HEK293 (cell line): ENCODE measurements around the gene PPP1R14B.

Experiments used
- CTCF ChIA-PET: fragments of 350-600 bp; formaldehyde crosslinking; extraction: SDS; loops from one replicate; lab custom pipeline; 2021; ENCODE audit warnings: antibody characterized with exemption; lab: Yijun Ruan, JAX
- POLR2A ChIA-PET: fragments of 300-600 bp; formaldehyde crosslinking; extraction: SDS; loops from one replicate; lab custom pipeline; 2020; ENCODE audit warnings: antibody characterized with exemption, inconsistent platforms; lab: Yijun Ruan, JAX
- H3K27ac ChIP-seq: fragments of 200-500 bp; sonication (Bioruptor generic); 2 replicates; pipeline ENCODE4 v1.5.1; 2014; ENCODE audit warnings: low read depth, low read length, control low read depth, inconsistent platforms; ENCODE audit errors: extremely low read depth
- H3K36me3 ChIP-seq, 2 experiments: fragments of 200-500 bp in 1 of 2; sonication (Bioruptor generic) in 1 of 2; 1 replicate in 1 of 2; 2 replicates in 1 of 2; pipeline ENCODE4 v1.5.1; 2014 to 2017; ENCODE audit warnings: inconsistent platforms in 2 of 2, low read length in 2 of 2; ENCODE audit not compliant: control insufficient read depth in 2 of 2, insufficient read depth in 1 of 2
- H3K4me1 ChIP-seq: fragments of 200-500 bp; sonication (Bioruptor generic); 2 replicates; pipeline ENCODE4 v1.5.1; 2014; ENCODE audit warnings: mild to moderate bottlenecking, low read length, inconsistent platforms; ENCODE audit not compliant: control insufficient read depth, insufficient read depth
- H3K4me3 ChIP-seq: 2 replicates; pipeline ENCODE4 v1.5.1; 2011; ENCODE audit warnings: low read depth, mild to moderate bottlenecking, control low read depth, low read length, moderate library complexity
- H3K9me3 ChIP-seq: fragments of 200-500 bp; sonication (Bioruptor generic); 2 replicates; pipeline ENCODE4 v1.5.1; 2014; ENCODE audit warnings: low read depth, low read length, inconsistent platforms; ENCODE audit not compliant: control insufficient read depth, insufficient read depth
- BCL11B ChIP-seq: fragments of 450-650 bp; formaldehyde crosslinking; IDR thresholded peaks from 2 replicates; pipeline ENCODE4 v1.5.1; 2016; ENCODE audit warnings: low read depth, missing biosample characterization, missing genetic modification characterization
- GLIS2 ChIP-seq: fragments of 450-650 bp; formaldehyde crosslinking; IDR thresholded peaks from 2 replicates; pipeline ENCODE4 v1.5.1; 2016; ENCODE audit warnings: missing biosample characterization, missing genetic modification characterization
- KLF10 ChIP-seq: fragments of 450-650 bp; IDR thresholded peaks from 2 replicates; pipeline ENCODE4 v1.5.1; 2018; ENCODE audit warnings: missing biosample characterization, mild to moderate bottlenecking, missing genetic modification characterization
- KLF9 ChIP-seq: fragments of 450-650 bp; formaldehyde crosslinking; IDR thresholded peaks from 2 replicates; pipeline ENCODE4 v1.5.1; 2016; ENCODE audit warnings: missing biosample characterization, missing genetic modification characterization, low read depth
- PRDM1 ChIP-seq: fragments of 450-650 bp; formaldehyde crosslinking; IDR thresholded peaks from 2 replicates; pipeline ENCODE4; 2016; ENCODE audit warnings: missing biosample characterization, missing genetic modification characterization
- SP2 ChIP-seq: fragments of 450-650 bp; formaldehyde crosslinking; IDR thresholded peaks from 2 replicates; pipeline ENCODE4 v1.5.1; 2016; ENCODE audit warnings: missing biosample characterization, missing genetic modification characterization
- ZBTB11 ChIP-seq: fragments of 450-650 bp; formaldehyde crosslinking; conservative IDR thresholded peaks from 2 replicates; pipeline ENCODE4 v1.5.1; 2016; ENCODE audit warnings: low read depth, missing biosample characterization, missing genetic modification characterization
- ZBTB21 ChIP-seq: fragments of 450-650 bp; formaldehyde crosslinking; IDR thresholded peaks from 2 replicates; pipeline ENCODE4 v1.5.1; 2017; ENCODE audit warnings: missing biosample characterization, missing genetic modification characterization
- ZBTB26 ChIP-seq: fragments of 450-650 bp; formaldehyde crosslinking; optimal IDR thresholded peaks from 2 replicates; pipeline ENCODE3; 2016; ENCODE audit warnings: missing biosample characterization, mild to moderate bottlenecking, missing genetic modification characterization
- ZNF175 ChIP-seq: fragments of 450-650 bp; formaldehyde crosslinking; IDR thresholded peaks from 2 replicates; pipeline ENCODE4 v1.5.1; 2016; ENCODE audit warnings: missing biosample characterization, missing genetic modification characterization
- ZNF2 ChIP-seq: fragments of 450-650 bp; formaldehyde crosslinking; IDR thresholded peaks from 2 replicates; pipeline ENCODE4 v1.5.1; 2016; ENCODE audit warnings: missing biosample characterization, missing genetic modification characterization
- ZNF335 ChIP-seq: fragments of 450-650 bp; formaldehyde crosslinking; conservative IDR thresholded peaks from 2 replicates; pipeline ENCODE4 v1.5.1; 2016; ENCODE audit warnings: missing biosample characterization, missing genetic modification characterization
- ZNF341 ChIP-seq: fragments of 450-650 bp; formaldehyde crosslinking; IDR thresholded peaks from 2 replicates; pipeline ENCODE4; 2016; ENCODE audit warnings: low read depth, missing biosample characterization, missing genetic modification characterization
- ZNF423 ChIP-seq: fragments of 450-650 bp; formaldehyde crosslinking; IDR thresholded peaks from 2 replicates; pipeline ENCODE4 v1.5.1; 2016; ENCODE audit warnings: missing biosample characterization, missing genetic modification characterization
- ZNF629 ChIP-seq: fragments of 450-650 bp; formaldehyde crosslinking; IDR thresholded peaks from 2 replicates; pipeline ENCODE4 v1.5.1; 2017; ENCODE audit warnings: missing biosample characterization, missing genetic modification characterization
- ZNF664 ChIP-seq: fragments of 450-650 bp; formaldehyde crosslinking; IDR thresholded peaks from 2 replicates; pipeline ENCODE4 v1.5.1; 2016; ENCODE audit warnings: missing biosample characterization, missing genetic modification characterization
- ZXDB ChIP-seq: fragments of 450-650 bp; formaldehyde crosslinking; IDR thresholded peaks from 2 replicates; pipeline ENCODE4 v1.5.1; 2016; ENCODE audit warnings: missing biosample characterization, missing genetic modification characterization
- TF ChIP-seq, protein P1 (sequence below): fragments of 450-650 bp; formaldehyde crosslinking; IDR thresholded peaks from 2 replicates; pipeline ENCODE4 v1.5.1; 2016; ENCODE audit warnings: missing biosample characterization, missing genetic modification characterization
- TF ChIP-seq, protein P2 (sequence below): fragments of 450-650 bp; formaldehyde crosslinking; IDR thresholded peaks from 2 replicates; pipeline ENCODE4 v1.5.1; 2016; ENCODE audit warnings: missing biosample characterization, missing genetic modification characterization
- TF ChIP-seq, protein P3 (sequence below): fragments of 450-650 bp; formaldehyde crosslinking; IDR thresholded peaks from 2 replicates; pipeline ENCODE4 v1.5.1; 2016; ENCODE audit warnings: missing biosample characterization, missing genetic modification characterization

The PPP1R14B gene

GRCh38 chr11:64240435-64241240 lies 6.1 kb downstream of the PPP1R14B start, which contains the start of gene FKBP2:
FKBP2 (plus strand) TSS chr11:64241095; CDS start chr11:64242388, 1,293 bp downstream.
- Histone ChIP-seq H3K4me3 (peak within 1 kb of the TSS; percentile 75), H3K9me3 (no peaks in the 10 kb centered on the region), H3K36me3 (peaks cover 0 to 50% of the 10 kb centered on the region in 2 experiments; a peak in 1 of 3 replicates), H3K4me1 (no peaks in the 10 kb centered on the region), H3K27ac (peak within 1 kb of the TSS; percentile 83)
- POLR2A ChIA-PET: interaction anchor here (0.7 to 7.2 kb wide), 21 partner anchors 8 to 538 kb away, joined by 3 to 96 read pairs (median 6); partner anchors contain the start of genes BAD, CATSPERZ, DNAJC4 and ESRRA
- CTCF ChIA-PET: interaction anchor here (0.6 to 1.2 kb wide), 9 partner anchors 10 to 788 kb away, joined by 3 to 5 read pairs (median 4); no protein-coding TSS in a partner anchor
- TF ChIP-seq GLIS2 (tag by site-specific recombination): peak; percentile 73
- peak; percentile 82 for TF ChIP-seq KLF10 (tag by site-specific recombination)
- peak; percentile 99 for TF ChIP-seq ZNF335
- no peak for TF ChIP-seq PRDM1 (tag by site-specific recombination)
- 0 out of 2 replicates have a peak, but pooled peaks have one; percentile 58 for TF ChIP-seq ZBTB21 (tag by site-specific recombination)
- peak; percentile 93 for TF ChIP-seq ZBTB26
- peak; percentile 54 for TF ChIP-seq SP2 (tag by site-specific recombination)
- peak; percentile 86 for TF ChIP-seq ZBTB11 (tag by site-specific recombination)
- no peak for TF ChIP-seq ZNF664 (tag by site-specific recombination)
- peak; percentile 86 for TF ChIP-seq ZNF629 (tag by site-specific recombination)
- no peak for TF ChIP-seq ZNF423 (tag by site-specific recombination)
- peak; percentile 18; the same call in 1 of the 2 replicates for TF ChIP-seq BCL11B
- peak; percentile 66 for TF ChIP-seq ZXDB (tag by site-specific recombination)
- TF ChIP-seq, protein P1, sequence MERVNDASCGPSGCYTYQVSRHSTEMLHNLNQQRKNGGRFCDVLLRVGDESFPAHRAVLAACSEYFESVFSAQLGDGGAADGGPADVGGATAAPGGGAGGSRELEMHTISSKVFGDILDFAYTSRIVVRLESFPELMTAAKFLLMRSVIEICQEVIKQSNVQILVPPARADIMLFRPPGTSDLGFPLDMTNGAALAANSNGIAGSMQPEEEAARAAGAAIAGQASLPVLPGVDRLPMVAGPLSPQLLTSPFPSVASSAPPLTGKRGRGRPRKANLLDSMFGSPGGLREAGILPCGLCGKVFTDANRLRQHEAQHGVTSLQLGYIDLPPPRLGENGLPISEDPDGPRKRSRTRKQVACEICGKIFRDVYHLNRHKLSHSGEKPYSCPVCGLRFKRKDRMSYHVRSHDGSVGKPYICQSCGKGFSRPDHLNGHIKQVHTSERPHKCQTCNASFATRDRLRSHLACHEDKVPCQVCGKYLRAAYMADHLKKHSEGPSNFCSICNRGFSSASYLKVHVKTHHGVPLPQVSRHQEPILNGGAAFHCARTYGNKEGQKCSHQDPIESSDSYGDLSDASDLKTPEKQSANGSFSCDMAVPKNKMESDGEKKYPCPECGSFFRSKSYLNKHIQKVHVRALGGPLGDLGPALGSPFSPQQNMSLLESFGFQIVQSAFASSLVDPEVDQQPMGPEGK: peak; percentile 98
- TF ChIP-seq ZNF341 (tag by site-specific recombination): peak; percentile 8; the same call in 1 of the 2 replicates
- TF ChIP-seq, protein P2, sequence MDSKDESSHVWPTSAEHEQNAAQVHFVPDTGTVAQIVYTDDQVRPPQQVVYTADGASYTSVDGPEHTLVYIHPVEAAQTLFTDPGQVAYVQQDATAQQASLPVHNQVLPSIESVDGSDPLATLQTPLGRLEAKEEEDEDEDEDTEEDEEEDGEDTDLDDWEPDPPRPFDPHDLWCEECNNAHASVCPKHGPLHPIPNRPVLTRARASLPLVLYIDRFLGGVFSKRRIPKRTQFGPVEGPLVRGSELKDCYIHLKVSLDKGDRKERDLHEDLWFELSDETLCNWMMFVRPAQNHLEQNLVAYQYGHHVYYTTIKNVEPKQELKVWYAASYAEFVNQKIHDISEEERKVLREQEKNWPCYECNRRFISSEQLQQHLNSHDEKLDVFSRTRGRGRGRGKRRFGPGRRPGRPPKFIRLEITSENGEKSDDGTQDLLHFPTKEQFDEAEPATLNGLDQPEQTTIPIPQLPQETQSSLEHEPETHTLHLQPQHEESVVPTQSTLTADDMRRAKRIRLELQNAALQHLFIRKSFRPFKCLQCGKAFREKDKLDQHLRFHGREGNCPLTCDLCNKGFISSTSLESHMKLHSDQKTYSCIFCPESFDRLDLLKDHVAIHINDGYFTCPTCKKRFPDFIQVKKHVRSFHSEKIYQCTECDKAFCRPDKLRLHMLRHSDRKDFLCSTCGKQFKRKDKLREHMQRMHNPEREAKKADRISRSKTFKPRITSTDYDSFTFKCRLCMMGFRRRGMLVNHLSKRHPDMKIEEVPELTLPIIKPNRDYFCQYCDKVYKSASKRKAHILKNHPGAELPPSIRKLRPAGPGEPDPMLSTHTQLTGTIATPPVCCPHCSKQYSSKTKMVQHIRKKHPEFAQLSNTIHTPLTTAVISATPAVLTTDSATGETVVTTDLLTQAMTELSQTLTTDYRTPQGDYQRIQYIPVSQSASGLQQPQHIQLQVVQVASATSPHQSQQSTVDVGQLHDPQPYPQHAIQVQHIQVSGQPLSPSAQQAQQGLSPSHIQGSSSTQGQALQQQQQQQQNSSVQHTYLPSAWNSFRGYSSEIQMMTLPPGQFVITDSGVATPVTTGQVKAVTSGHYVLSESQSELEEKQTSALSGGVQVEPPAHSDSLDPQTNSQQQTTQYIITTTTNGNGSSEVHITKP: peak; percentile 51; the same call in 1 of the 2 replicates
- TF ChIP-seq ZNF2 (tag by site-specific recombination): no peak
- no peak for TF ChIP-seq ZNF175 (tag by site-specific recombination)
- peak; percentile 34; the same call in 1 of the 2 replicates for TF ChIP-seq KLF9 (tag by site-specific recombination)
- TF ChIP-seq, protein P3, sequence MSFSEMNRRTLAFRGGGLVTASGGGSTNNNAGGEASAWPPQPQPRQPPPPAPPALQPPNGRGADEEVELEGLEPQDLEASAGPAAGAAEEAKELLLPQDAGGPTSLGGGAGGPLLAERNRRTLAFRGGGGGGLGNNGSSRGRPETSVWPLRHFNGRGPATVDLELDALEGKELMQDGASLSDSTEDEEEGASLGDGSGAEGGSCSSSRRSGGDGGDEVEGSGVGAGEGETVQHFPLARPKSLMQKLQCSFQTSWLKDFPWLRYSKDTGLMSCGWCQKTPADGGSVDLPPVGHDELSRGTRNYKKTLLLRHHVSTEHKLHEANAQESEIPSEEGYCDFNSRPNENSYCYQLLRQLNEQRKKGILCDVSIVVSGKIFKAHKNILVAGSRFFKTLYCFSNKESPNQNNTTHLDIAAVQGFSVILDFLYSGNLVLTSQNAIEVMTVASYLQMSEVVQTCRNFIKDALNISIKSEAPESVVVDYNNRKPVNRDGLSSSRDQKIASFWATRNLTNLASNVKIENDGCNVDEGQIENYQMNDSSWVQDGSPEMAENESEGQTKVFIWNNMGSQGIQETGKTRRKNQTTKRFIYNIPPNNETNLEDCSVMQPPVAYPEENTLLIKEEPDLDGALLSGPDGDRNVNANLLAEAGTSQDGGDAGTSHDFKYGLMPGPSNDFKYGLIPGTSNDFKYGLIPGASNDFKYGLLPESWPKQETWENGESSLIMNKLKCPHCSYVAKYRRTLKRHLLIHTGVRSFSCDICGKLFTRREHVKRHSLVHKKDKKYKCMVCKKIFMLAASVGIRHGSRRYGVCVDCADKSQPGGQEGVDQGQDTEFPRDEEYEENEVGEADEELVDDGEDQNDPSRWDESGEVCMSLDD (tag by site-specific recombination): peak; percentile 91
